Naive thymus-derived CD4-positive, alpha-beta T cell (primary cell): ENCODE results near the gene CIAO1. TPM values are rescaled to one million over a fixed set of nuclear protein-coding genes. Genes with fewer than 3 reads are reported as not detected.

Source experiments
- ATAC-seq: fragments of 150-1000 bp; cut with Tn5 transposase; 2 replicates; pipeline ENCODE4 v1.10.0; 2021; ENCODE audit warnings: mild to moderate bottlenecking, moderate library complexity
- CTCF ChIA-PET: fragments of 350-600 bp; sonication (Branson Sonifier 250); formaldehyde crosslinking; loops from one replicate; lab custom pipeline; 2021; ENCODE audit warnings: antibody characterized with exemption; lab: Charles Lee
- POLR2A ChIA-PET: fragments of 350-600 bp; sonication (Branson Sonifier 250); formaldehyde crosslinking; loops from one replicate; lab custom pipeline; 2021; ENCODE audit warnings: antibody characterized with exemption, inconsistent platforms; lab: Charles Lee
- DNase-seq, 9 donors: peaks; one replicate each; pipeline versions ENCODE4 v3.0.0 to v3.0.0-alpha.2; 2020 to 2022; ENCODE audit warnings: mixed read lengths in 1 of 9
- H3K27ac ChIP-seq: one replicate; pipeline ENCODE4 v1.7.0; 2013; ENCODE audit warnings: mild to moderate bottlenecking, low read depth, low read length, moderate library complexity
- H3K27me3 ChIP-seq, 2 donors: one replicate each; pipeline ENCODE4 v1.7.0; 2013; ENCODE audit warnings: low read length in 2 of 2, mild to moderate bottlenecking in 2 of 2, moderate library complexity in 2 of 2; ENCODE audit not compliant: control insufficient read depth in 2 of 2, insufficient read depth in 2 of 2
- H3K36me3 ChIP-seq, 3 experiments: 1 replicate in 2 of 3; 2 replicates in 1 of 3; pipeline ENCODE4 v1.7.0; 2013; ENCODE audit warnings: low read length in 3 of 3, mild to moderate bottlenecking in 3 of 3, moderate library complexity in 1 of 3; ENCODE audit not compliant: insufficient read depth in 3 of 3, control insufficient read depth in 2 of 3
- H3K4me1 ChIP-seq, 2 donors: one replicate each; pipeline ENCODE4 v1.7.0; 2013; ENCODE audit warnings: low read length in 2 of 2, mild to moderate bottlenecking in 2 of 2, moderate library complexity in 1 of 2; ENCODE audit not compliant: control insufficient read depth in 2 of 2, insufficient read depth in 2 of 2
- H3K4me3 ChIP-seq: 2 replicates; pipeline ENCODE4 v1.7.0; 2013; ENCODE audit warnings: mild to moderate bottlenecking, low read length
- H3K9me3 ChIP-seq, 3 experiments: 1 replicate in 2 of 3; 2 replicates in 1 of 3; pipeline ENCODE4 v1.7.0; 2013; ENCODE audit warnings: low read length in 3 of 3; ENCODE audit not compliant: control insufficient read depth in 2 of 3
- H3K27ac Mint-ChIP-seq, 9 donors: one replicate each; pipeline ENCODE4 v1.8.0; 2020 to 2022; ENCODE audit warnings: mixed read lengths in 9 of 9, mild to moderate bottlenecking in 8 of 9, moderate library complexity in 5 of 9, inconsistent platforms in 2 of 9
- H3K27me3 Mint-ChIP-seq, 5 donors: one replicate each; pipeline ENCODE4 v1.8.0; 2021 to 2022; ENCODE audit warnings: mixed read lengths in 5 of 5, mild to moderate bottlenecking in 1 of 5
- H3K36me3 Mint-ChIP-seq, 5 donors: one replicate each; pipeline ENCODE4 v1.8.0; 2020 to 2022; ENCODE audit warnings: mixed read lengths in 5 of 5, mild to moderate bottlenecking in 3 of 5, inconsistent platforms in 1 of 5
- H3K4me1 Mint-ChIP-seq, 7 donors: one replicate each; pipeline ENCODE4 v1.8.0; 2020 to 2022; ENCODE audit warnings: mixed read lengths in 7 of 7, mild to moderate bottlenecking in 3 of 7, inconsistent platforms in 1 of 7
- H3K4me3 Mint-ChIP-seq, 10 donors: one replicate each; pipeline ENCODE4 v1.8.0; 2020 to 2022; ENCODE audit warnings: mild to moderate bottlenecking in 10 of 10, mixed read lengths in 10 of 10, moderate library complexity in 6 of 10, inconsistent platforms in 2 of 10
- H3K9me3 Mint-ChIP-seq, 11 donors: one replicate each; pipeline ENCODE4 v1.8.0; 2020 to 2022; ENCODE audit warnings: mixed read lengths in 11 of 11, mild to moderate bottlenecking in 4 of 11, inconsistent platforms in 1 of 11, moderate library complexity in 1 of 11
- intact Hi-C, 2 donors: fragments of 100-400 bp; cut with micrococcal nuclease; formaldehyde crosslinking; loops; one replicate each; pipeline ENCODE4 v1.15.1; 2023
- polyA plus RNA-seq, 2 donors: library from polyadenylated mRNA; unstranded; fragments of 300-500 nt; fragmentation: Illumina TruSeq; gene quantifications; one replicate each; pipeline ENCODE4 v1.2.3, GENCODE V29; 2021
- total RNA-seq, 6 experiments: library from RNA in 5 of 6; stranded (reverse) in 5 of 6; gene quantifications; 1 replicate in 5 of 6; 2 replicates in 1 of 6; pipeline ENCODE4 v1.2.3 and lab custom pipeline; 2021 to 2026

Gene CIAO1
- total and polyA plus RNA-seq, 7 experiments from 2014 or later = 62.1 to 115 (median 84.4) TPM

- peak overlapping the region; percentile 51 to 96 (median 94) for H3K27ac Mint-ChIP-seq
- intact Hi-C loops = no loop called here
Measured at GRCh38 chr2:96240341-96241038, 25.5 kb upstream of the CIAO1 start.

GRCh38 chr2:96241227-96241626, 24.8 kb upstream of the CIAO1 start:
- H3K9me3 Mint-ChIP-seq = peaks cover 0 to 10% (median 0%) of the 10 kb centered on the region in 11 donors
- no peaks in the 10 kb centered on the region for H3K27me3 ChIP-seq
- H3K27ac Mint-ChIP-seq = peak overlapping the region; percentile 91 to 96 (median 94)
- DNase-seq (no peak), ATAC-seq (no peak)
- CTCF ChIA-PET = no interaction called here
- peaks cover 21 to 49% (median 44%) of the 10 kb centered on the region in 7 donors for H3K4me1 Mint-ChIP-seq
- POLR2A ChIA-PET = interaction anchor here (1.1 to 3.0 kb wide), 3 partner anchors 18 to 33 kb away, joined by 5 to 12 read pairs (median 7); partner anchors contain the start of genes CIAO1, STARD7 and TMEM127
- peak overlapping the region; percentile 67 for H3K27ac ChIP-seq
- peak overlapping the region in 8 of 10 donors; percentile 6 to 79 (median 67) for H3K4me3 Mint-ChIP-seq
- H3K4me3 ChIP-seq = no peak overlapping the region
- H3K4me1 ChIP-seq = peaks cover 24% of the 10 kb centered on the region in 2 donors
- peaks cover 0 to 21% (median 0%) of the 10 kb centered on the region in 5 donors for H3K36me3 Mint-ChIP-seq
- intact Hi-C loops = no loop called here
- no peaks in the 10 kb centered on the region for H3K36me3 ChIP-seq
- H3K27me3 Mint-ChIP-seq = no peaks in the 10 kb centered on the region
- H3K9me3 ChIP-seq = no peaks in the 10 kb centered on the region

More at GRCh38 chr2:96240341-96241038, 25.5 kb upstream of the CIAO1 start:
- ChIA-PET CTCF (no interaction called here), POLR2A (interaction anchor here (0.5 to 3.0 kb wide), 3 partner anchors 20 to 32 kb away, joined by 3 to 12 read pairs (median 7); partner anchors contain the start of genes CIAO1, STARD7 and TMEM127)
- Mint-ChIP-seq H3K4me1 (peaks cover 17 to 41% (median 37%) of the 10 kb centered on the region in 7 donors), H3K4me3 (no peak overlapping the region), H3K9me3 (peaks cover 0 to 5% (median 0%) of the 10 kb centered on the region in 11 donors), H3K27me3 (no peaks in the 10 kb centered on the region), H3K36me3 (peaks cover 0 to 17% (median 0%) of the 10 kb centered on the region in 5 donors)
- H3K27ac ChIP-seq = peak overlapping the region; percentile 67
- DNase-seq (no peak), ATAC-seq (no peak)
- no peak overlapping the region for H3K4me3 ChIP-seq
- peaks cover 24% of the 10 kb centered on the region in 2 donors for H3K4me1 ChIP-seq
- H3K27me3 ChIP-seq = no peaks in the 10 kb centered on the region
- H3K9me3 ChIP-seq = no peaks in the 10 kb centered on the region
- H3K36me3 ChIP-seq = no peaks in the 10 kb centered on the region

- ChIA-PET POLR2A (interaction anchor here (0.6 to 3.0 kb wide), 5 partner anchors 17 to 33 kb away, joined by 3 to 12 read pairs (median 5); partner anchors contain the start of genes CIAO1, STARD7 and TMEM127), CTCF (interaction anchor here (0.6 kb wide), 1 partner anchor 16 kb away, joined by 4 read pairs; no protein-coding TSS in a partner anchor)
- Histone ChIP-seq H3K36me3 (no peaks in the 10 kb centered on the region), H3K27ac (peak overlapping the region; percentile 67), H3K4me3 (peak overlapping the region; percentile 43), H3K4me1 (peaks cover 24 to 30% of the 10 kb centered on the region in 2 donors), H3K27me3 (no peaks in the 10 kb centered on the region), H3K9me3 (no peaks in the 10 kb centered on the region)
- intact Hi-C loops = loop anchor here (1.0 kb wide), 2 partner anchors 24 to 34 kb away; partner anchors contain the start of genes STARD7 (in 2 of the 2) and CIAO1 (in 1 of the 2)
- Mint-ChIP-seq H3K4me1 (peaks cover 26 to 57% (median 52%) of the 10 kb centered on the region in 7 donors), H3K36me3 (peaks cover 0 to 26% (median 0%) of the 10 kb centered on the region in 5 donors), H3K27me3 (no peaks in the 10 kb centered on the region), H3K4me3 (peak overlapping the region; percentile 53 to 79 (median 68)), H3K9me3 (peaks cover 0 to 10% (median 0%) of the 10 kb centered on the region in 11 donors), H3K27ac (peak overlapping the region; percentile 91 to 96 (median 94))
- DNase-seq = peak in 8 of 9 donors; percentile 17 to 57 (median 42)
- ATAC-seq = peak; percentile 89
Measured at GRCh38 chr2:96241900-96242611, 24.0 kb upstream of the CIAO1 start.

- Mint-ChIP-seq H3K36me3 (peaks cover 0 to 27% (median 0%) of the 10 kb centered on the region in 5 donors), H3K27ac (peak overlapping the region in 1 of 9 donors; percentile 58), H3K9me3 (peaks cover 0 to 10% (median 0%) of the 10 kb centered on the region in 11 donors), H3K4me1 (peaks cover 28 to 66% (median 60%) of the 10 kb centered on the region in 7 donors), H3K4me3 (no peak overlapping the region), H3K27me3 (no peaks in the 10 kb centered on the region)
- Histone ChIP-seq H3K4me3 (no peak overlapping the region), H3K27me3 (no peaks in the 10 kb centered on the region), H3K27ac (no peak overlapping the region), H3K9me3 (no peaks in the 10 kb centered on the region), H3K36me3 (no peaks in the 10 kb centered on the region), H3K4me1 (peaks cover 24 to 30% of the 10 kb centered on the region in 2 donors)
- no peak for DNase-seq
- CTCF ChIA-PET = no interaction called here
- intact Hi-C loops = no loop called here
- no peak for ATAC-seq
- POLR2A ChIA-PET = interaction anchor here (0.6 to 2.0 kb wide), 5 partner anchors 13 to 338 kb away, joined by 3 to 4 read pairs (median 4); no protein-coding TSS in a partner anchor
Measured at GRCh38 chr2:96243843-96244242, 22.2 kb upstream of the CIAO1 start.

- peaks cover 28 to 77% (median 57%) of the 10 kb centered on the region in 7 donors for H3K4me1 Mint-ChIP-seq
- POLR2A ChIA-PET = interaction anchor here (1.3 to 2.4 kb wide), 3 partner anchors 11 to 20 kb away, joined by 3 to 5 read pairs (median 5); partner anchors contain the start of genes CIAO1 and TMEM127
- peaks cover 0 to 10% (median 0%) of the 10 kb centered on the region in 11 donors for H3K9me3 Mint-ChIP-seq
- Histone ChIP-seq H3K27ac (no peak overlapping the region), H3K36me3 (no peaks in the 10 kb centered on the region), H3K4me1 (peaks cover 24 to 30% of the 10 kb centered on the region in 2 donors), H3K27me3 (no peaks in the 10 kb centered on the region), H3K9me3 (no peaks in the 10 kb centered on the region), H3K4me3 (no peak overlapping the region)
- intact Hi-C loops = loop anchor here in 1 of 2 donors (2.0 kb wide), 1 partner anchor 19 kb away; the partner anchor contains the start of gene TMEM127
- peak; percentile 68 for ATAC-seq
- no peak for DNase-seq
- peaks cover 0 to 28% (median 0%) of the 10 kb centered on the region in 5 donors for H3K36me3 Mint-ChIP-seq
- CTCF ChIA-PET = no interaction called here
- H3K27ac Mint-ChIP-seq = peak overlapping the region; percentile 19 to 96 (median 84)
- peak overlapping the region in 7 of 10 donors; percentile 3 to 39 (median 20) for H3K4me3 Mint-ChIP-seq
- no peaks in the 10 kb centered on the region for H3K27me3 Mint-ChIP-seq
Measured at GRCh38 chr2:96245609-96246390, 20.2 kb upstream of the CIAO1 start.
